Cardiac atrium fibroblast (primary cell): ENCODE data around the gene CDK4. TPM values are rescaled to one million over a fixed set of nuclear protein-coding genes. Genes with fewer than 3 reads are reported as not detected.

Experiments used
- total RNA-seq: library from RNA; depleted of rRNA; stranded (reverse); fragments of >200 nt; gene quantifications from 2 replicates; pipeline ENCODE4 v1.2.3, GENCODE V29; 2015

The CDK4 gene
- 155 and 176 TPM in 2 replicates for total RNA-seq

DNA sequence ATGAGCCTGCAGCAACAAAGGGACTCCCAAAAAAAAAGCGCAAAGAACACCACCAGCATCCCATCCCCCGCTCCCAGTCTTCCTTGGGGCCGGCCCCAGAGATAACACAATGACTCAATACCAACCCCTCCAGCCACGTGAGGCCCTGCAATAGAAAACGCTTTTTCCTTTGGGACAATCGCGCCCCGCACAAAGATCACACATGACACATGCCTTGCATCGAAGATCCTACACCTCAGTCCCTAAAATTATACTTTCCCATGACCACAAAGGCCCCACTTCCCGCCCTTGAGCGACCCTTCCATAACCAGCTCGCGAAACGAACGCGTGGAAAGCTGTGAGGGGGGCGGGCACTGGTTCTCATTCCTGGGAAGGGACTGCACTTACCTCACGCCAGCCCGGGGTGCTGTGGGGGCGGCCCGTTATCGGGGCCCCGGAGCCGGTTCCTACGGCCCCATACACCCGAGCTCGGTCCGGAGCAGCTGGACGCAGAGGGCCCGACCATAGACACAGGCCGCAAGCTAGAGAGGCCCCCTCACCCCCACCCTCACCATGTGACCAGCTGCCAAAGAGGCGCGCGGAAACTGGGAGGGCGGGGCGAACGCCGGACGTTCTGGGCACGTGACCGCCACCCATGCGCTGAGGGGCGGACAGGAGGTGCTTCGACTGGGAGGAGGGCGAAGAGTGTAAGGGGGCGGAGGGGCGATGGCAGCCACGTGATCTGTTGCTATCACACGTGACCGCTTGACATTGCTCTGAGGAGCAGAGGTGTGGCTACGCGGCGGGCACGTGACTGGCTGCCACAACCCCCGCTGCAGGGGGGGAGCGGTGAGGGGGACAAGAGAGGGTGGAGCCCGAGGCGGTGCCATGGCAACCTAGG lies at the start of gene CDK4:
Gene CDK4, minus strand, starts transcription at position 523 of the 880 bp plus-strand sequence. CDS start 593 bp downstream, outside the sequence.

DNA sequence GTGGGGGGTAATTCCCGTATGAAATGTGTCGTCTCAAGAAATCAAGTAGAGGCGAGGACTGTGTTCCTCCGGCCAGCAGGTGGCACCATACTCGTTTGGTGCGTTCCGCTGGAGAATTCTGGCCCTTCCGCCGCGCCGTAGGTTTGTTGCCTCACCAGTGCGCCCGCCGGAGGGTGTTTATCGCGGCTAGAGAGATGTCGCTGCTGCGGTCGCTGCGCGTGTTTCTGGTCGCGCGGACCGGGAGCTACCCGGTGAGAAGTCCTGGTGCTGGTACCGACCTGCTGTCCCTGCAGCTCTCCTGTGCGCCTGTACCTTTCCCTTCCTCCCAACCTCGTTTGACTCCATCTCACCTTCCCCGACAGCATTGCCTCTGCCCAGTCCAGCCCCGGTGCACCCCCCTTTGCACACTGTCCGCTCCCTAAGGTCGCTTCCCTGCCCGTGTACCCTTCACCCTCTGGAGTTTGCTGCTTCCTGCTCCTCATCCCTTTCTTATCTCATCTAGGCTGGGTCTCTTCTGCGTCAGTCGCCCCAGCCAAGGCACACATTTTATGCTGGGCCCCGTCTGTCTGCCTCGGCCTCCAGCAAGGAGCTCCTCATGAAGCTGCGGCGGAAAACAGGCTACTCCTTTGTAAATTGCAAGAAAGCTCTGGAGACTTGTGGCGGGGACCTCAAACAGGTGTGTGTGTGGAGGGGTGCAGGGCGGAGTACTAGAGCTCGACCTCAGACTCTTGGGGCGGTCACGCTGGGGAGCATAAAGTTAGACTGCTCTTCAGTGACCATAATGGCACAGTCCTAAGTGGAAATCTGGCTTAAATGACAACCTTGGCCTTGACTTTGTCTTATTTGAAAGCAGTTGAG lies 30.7 kb upstream of the CDK4 start, which contains the start of gene TSFM:
Gene TSFM, plus strand, starts transcription at position 180 of the 858 bp plus-strand sequence. Its CDS starts 15 bp downstream, at position 195.

DNA sequence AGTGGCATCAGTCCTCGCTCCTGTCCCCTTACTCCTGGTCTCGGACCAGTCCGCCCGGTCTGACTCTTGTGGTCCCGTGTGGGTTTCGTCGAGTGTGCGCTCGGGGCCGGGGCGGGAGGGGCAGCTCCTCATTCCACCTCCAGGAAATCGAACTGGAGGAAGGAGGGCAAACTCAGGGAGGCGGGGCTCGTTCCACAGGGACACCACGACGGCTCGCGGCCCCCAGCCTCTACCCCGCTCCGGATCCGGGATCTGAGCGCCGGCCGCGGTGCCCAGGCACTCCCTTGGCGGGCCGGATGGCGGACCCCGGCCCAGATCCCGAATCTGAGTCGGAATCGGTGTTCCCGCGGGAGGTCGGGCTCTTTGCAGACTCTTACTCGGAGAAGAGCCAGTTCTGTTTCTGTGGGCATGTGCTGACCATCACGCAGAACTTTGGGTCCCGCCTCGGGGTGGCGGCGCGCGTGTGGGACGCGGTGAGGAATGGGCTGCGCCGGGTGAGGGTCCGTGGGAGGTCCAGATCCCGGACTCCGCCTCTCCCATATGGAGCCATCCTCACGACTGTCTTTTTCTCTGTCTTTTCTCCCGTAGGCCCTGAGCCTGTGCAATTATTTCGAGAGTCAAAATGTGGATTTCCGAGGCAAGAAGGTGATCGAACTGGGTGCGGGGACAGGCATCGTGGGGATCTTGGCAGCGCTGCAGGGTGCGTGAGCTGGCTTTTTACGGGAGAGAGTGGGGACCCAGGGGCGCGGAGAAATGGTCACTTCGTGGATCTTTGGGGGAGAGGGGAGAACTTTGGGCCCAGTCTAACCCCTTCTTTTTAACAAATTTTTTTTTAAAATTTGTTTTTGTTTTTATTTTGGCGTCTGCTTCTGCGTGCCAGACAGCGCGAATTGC lies 20.6 kb upstream of the CDK4 start, which contains the start of gene EEF1AKMT3:
Gene EEF1AKMT3, plus strand, starts transcription at position 186 of the 894 bp plus-strand sequence. Its CDS starts 111 bp downstream, at position 297.

DNA sequence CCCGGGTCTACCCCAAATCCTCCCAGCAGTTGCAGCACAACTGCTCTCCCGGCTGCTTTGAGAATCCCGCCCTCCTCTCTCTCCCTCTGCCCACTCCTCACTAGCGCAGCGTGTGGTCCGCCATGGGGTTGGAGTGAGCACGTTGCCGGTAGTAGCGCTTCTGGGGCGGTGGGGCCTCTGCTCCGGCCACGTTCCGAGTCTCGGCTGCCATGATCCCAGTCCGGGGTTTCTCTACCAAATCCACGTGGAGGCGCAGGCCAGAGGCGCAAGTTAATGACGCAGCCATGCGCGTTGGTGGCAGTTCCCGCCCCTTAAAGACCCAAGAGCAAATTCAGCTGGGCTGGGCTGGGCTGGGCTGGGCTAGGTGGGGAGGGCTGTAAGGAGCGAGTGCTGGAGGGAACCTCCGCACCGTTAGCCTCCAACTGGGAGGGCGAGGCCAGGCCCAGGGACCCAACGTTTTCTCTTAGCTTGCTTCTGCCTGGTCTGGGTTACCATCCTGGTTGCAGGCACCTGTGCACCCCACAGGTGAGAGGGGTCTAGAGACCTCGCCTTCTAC lies 19.8 kb upstream of the CDK4 start, which contains the start of gene METTL1:
Gene METTL1, minus strand, starts transcription at position 233 of the 556 bp plus-strand sequence. Its CDS starts 22 bp downstream, at position 211.

DNA sequence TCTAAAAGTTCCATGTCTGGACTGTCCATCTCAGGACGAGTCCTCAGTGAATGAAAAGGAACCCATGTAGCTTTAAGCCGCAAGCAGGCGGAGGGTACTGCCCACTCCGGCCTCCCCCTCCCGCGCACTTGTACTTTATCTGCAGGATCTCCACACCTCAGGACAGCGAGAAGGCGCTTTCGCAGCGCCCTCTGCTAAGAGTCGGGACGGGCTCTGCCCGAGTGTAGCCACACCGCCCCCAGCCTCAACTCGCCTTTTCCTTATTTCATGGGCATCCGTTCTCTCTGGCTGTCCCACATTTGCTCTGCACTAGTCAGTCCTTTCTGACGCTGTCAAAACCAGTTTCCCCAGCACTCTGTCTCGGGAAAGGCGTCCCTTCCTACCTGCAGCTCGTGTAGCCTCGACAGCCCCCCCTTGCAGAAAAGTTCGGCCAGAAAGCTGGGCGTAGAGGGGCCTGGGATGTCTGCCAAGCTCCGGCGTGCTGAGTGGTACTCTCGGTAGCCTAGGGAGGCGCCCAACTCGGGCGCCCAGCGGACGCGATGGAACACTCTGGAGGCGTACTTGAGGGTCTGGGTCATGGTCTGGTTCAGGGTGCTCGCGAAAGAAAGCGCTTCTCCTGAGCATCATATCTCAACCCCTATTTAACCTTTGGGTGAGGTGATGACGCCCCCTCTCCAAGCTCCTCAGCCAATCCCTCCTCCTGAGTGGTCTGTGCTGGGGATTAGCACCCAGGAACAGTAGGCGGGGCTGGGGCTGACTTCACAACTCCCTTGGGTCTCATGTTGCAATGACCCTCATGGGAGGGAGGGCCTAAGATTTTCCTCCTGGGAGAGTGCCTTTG lies 14.6 kb upstream of the CDK4 start, which contains the start of gene CYP27B1:
Gene CYP27B1, minus strand, starts transcription at position 615 of the 841 bp plus-strand sequence. Its CDS starts 37 bp downstream, at position 578.

DNA sequence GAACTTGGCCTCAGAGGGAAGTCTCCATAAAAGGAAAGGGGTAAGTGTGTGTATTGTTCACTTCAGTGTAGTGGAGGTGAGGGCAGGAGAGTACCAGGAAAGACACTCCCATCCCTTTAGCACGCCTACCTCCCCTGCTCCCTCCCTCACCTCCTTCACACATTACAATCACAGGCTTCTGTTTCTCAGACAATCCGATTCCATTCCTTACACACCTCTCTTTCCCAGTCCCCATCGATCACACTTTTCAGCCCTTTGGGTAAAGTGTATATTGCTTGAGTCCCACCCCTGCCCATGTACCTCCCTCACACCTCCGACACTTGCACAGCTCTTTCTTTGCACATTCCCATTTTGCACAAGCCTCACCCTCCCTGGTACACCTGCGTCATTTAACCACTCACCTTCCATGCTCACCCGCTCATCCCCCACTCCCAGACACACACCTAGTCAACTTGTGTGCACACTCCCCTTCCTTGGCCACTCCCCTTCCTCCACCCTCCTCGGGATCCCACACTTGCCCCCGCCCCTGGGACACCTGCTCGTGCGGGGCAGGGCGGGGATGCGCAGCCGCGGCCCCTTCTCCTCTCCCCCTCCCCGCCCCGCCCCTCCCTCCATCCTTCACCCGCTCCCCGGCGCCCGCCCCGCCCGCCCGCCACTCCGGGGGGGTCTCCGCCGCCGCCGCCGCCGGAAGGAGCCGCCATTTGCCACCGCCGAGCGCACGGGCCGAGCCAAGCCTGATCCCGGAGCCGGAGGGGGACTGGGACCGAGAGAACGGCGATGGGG lies 2.5 kb upstream of the CDK4 start, which contains the start of gene MARCHF9:
Gene MARCHF9, plus strand, starts transcription at position 693 of the 783 bp plus-strand sequence. CDS start 426 bp downstream, outside the sequence.

DNA sequence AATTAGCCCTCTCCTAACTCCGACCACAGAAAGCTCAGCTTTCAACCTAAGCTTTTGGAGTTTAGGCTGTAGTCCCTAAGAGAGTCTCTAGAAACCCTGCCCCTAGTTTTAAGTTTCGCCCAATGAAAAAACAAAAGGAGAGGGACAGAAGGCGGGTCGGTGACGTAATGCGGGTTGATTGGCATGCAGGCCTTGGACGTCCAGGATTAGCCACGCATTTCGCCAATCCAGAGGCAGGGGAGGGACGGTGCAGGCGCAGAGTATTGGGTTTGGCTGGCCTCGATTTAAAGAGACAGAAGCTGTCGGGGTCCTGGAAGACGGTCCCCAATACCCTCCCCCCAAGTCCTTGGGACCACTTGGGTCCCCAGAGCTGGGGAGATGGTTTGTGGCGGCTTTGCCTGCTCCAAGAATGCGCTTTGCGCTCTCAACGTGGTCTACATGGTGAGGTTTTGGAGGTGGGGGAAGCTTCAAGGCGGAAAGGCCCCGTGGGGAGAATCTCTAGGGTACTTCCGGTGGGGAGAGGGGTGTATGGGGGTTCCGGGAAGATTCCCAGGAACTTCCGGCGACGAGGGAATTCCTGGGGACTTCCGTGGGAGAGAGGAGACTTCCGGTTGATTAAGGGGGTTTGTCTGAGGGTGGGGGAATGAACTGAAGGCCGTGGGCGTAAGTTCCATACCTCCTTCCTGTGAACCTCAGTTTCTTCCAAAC lies 7.2 kb downstream of the CDK4 start, which contains the start of gene TSPAN31:
Gene TSPAN31, plus strand, starts transcription at position 263 of the 708 bp plus-strand sequence. Its CDS starts 116 bp downstream, at position 379.

DNA sequence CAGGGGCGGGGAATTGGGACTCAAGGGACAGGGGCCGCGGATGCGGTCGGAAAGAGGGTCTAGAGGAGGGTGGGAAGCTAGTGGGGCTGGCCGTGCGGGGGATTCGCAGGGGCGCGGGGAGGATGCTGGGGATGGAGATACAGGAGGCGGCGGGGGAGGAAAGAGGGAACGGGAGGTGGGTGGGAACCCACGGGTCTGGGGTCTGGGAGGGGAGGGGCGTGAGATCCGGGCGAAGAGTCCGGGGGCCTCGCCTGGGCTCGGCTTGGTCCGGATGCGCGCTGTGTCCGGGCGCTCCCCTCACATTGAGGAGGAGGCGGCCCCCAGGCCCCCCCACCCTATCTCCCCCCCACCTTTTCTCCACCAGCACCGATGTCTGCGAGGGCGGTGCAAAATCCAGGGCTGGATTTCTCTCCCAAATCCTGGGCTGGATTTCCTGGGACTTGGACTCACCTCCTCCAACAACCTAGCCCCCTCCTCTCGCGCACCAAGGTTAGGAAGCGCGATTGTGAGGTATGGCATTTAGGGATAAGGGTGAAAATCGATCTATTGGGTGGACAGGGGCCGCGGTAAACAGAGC lies 13.4 kb downstream of the CDK4 start, which contains the start of gene AGAP2:
Gene AGAP2, minus strand, starts transcription at position 82 of the 577 bp plus-strand sequence. CDS start 496 bp downstream, outside the sequence.

Other genes with a start within 250 kb of the CDK4 start
- gene DDIT3, start 231.8 kb downstream of the CDK4 start, total RNA-seq: 43.5 and 52.7 TPM in 2 replicates
- gene MBD6, start 229.5 kb downstream of the CDK4 start, total RNA-seq: 9.9 and 15.0 TPM in 2 replicates
- 126 and 150 TPM in 2 replicates for gene DCTN2, start 205.1 kb downstream of the CDK4 start, total RNA-seq
- not detected in 2 replicates for gene KIF5A, start 202.3 kb downstream of the CDK4 start, total RNA-seq
- gene PIP4K2C, start 161.1 kb downstream of the CDK4 start, total RNA-seq: 11.0 and 19.4 TPM in 2 replicates
- 4.7 and 5.3 TPM in 2 replicates for gene DTX3, start 147.5 kb downstream of the CDK4 start, total RNA-seq
- 10.5 and 11.0 TPM in 2 replicates for gene ARHGEF25, start 140.9 kb downstream of the CDK4 start, total RNA-seq
- gene B4GALNT1, start 119.1 kb downstream of the CDK4 start, total RNA-seq: 0.16 and 0.18 TPM in 2 replicates
- gene OS9, start 58.2 kb downstream of the CDK4 start, total RNA-seq: 310 and 312 TPM in 2 replicates
- gene AGAP2, start 13.6 kb downstream of the CDK4 start, total RNA-seq: 0.18 and 0.32 TPM in 2 replicates
- gene TSPAN31, start 7.3 kb downstream of the CDK4 start, total RNA-seq: 70.0 and 70.2 TPM in 2 replicates
- 2.9 and 3.2 TPM in 2 replicates for gene MARCHF9, start 2.8 kb upstream of the CDK4 start, total RNA-seq
- gene CYP27B1, start 14.8 kb upstream of the CDK4 start, total RNA-seq: 11.4 TPM in 1 of 2 replicates, not detected in the other
- gene METTL1, start 19.8 kb upstream of the CDK4 start, total RNA-seq: 11.8 and 16.6 TPM in 2 replicates
- gene EEF1AKMT3, start 20.3 kb upstream of the CDK4 start, total RNA-seq: 8.7 and 14.6 TPM in 2 replicates
- 15.5 and 25.4 TPM in 2 replicates for gene TSFM, start 30.5 kb upstream of the CDK4 start, total RNA-seq
- gene AVIL, start 66.4 kb upstream of the CDK4 start, total RNA-seq: 2.2 and 2.8 TPM in 2 replicates
- gene CTDSP2, start 94.4 kb upstream of the CDK4 start, total RNA-seq: 103 and 138 TPM in 2 replicates
- gene ATP23, start 189.3 kb upstream of the CDK4 start, total RNA-seq: 2.8 and 7.9 TPM in 2 replicates